T-helper 1 cell treated with Interleukin-12 subunit alpha and Interleukin-12 subunit beta and Interleukin-4 antibody, amounts not matched to agents 30 μg/mL and 1 μg/mL, for 36 hours (primary cell): ENCODE measurements around the gene CTNNA2.

Experiments used
- H3K27ac Mint-ChIP-seq: one replicate; pipeline ENCODE4 v1.8.0; 2021; ENCODE audit warnings: mild to moderate bottlenecking, mixed read lengths
- H3K27me3 Mint-ChIP-seq: one replicate; pipeline ENCODE4 v1.8.0; 2021; ENCODE audit warnings: low read depth, mixed read lengths
- H3K36me3 Mint-ChIP-seq: one replicate; pipeline ENCODE4 v1.8.0; 2021; ENCODE audit warnings: low read depth, mixed read lengths
- H3K4me1 Mint-ChIP-seq: one replicate; pipeline ENCODE4 v1.8.0; 2021; ENCODE audit warnings: low read depth, mixed read lengths
- H3K4me3 Mint-ChIP-seq: one replicate; pipeline ENCODE4 v1.8.0; 2021; ENCODE audit warnings: mild to moderate bottlenecking, moderate library complexity, mixed read lengths
- H3K9me3 Mint-ChIP-seq: one replicate; pipeline ENCODE4 v1.8.0; 2021; ENCODE audit warnings: mixed read lengths

The CTNNA2 gene

DNA sequence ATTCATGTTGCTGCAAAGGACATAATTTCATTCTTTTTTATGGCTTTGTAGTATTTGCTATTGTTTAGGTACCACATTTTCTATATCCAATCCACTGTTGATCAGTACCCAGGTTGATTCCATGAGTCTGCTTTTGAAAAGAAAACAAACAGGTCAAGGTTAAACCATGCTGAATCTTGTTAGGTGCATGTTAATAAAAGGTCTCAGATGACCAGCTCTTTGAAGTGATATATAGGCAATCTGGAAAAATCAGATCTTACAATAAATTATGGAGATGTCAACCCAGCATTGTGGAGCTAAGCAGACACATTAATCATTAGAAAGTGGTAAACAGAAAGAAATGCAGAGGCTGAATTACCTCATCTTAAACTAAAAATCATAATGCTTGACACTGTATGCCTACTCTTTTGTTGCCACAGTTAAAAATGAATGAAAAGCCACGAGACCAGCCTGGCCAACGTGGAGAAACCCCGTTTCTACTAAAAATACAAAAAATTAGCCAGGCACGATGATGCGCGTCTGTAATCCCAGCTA, 246.0 kb downstream of the CTNNA2 start:
- Mint-ChIP-seq H3K27me3 (no peaks in the 10 kb centered on the region), H3K4me1 (no peaks in the 10 kb centered on the region), H3K9me3 (peaks cover 4% of the 10 kb centered on the region), H3K36me3 (no peaks in the 10 kb centered on the region), H3K4me3 (no peak overlapping the region), H3K27ac (no peak overlapping the region)

- Mint-ChIP-seq H3K27me3 (no peaks in the 10 kb centered on the region), H3K9me3 (peaks cover 6% of the 10 kb centered on the region), H3K36me3 (no peaks in the 10 kb centered on the region), H3K4me1 (no peaks in the 10 kb centered on the region), H3K4me3 (no peak overlapping the region), H3K27ac (no peak overlapping the region)
Observed at GRCh38 chr2:79770926-79771325, 258.1 kb downstream of the CTNNA2 start.

GRCh38 chr2:79771493-79771892, 258.6 kb downstream of the CTNNA2 start:
- Mint-ChIP-seq H3K4me3 (no peak overlapping the region), H3K27ac (no peak overlapping the region), H3K9me3 (peaks cover 6% of the 10 kb centered on the region), H3K4me1 (no peaks in the 10 kb centered on the region), H3K27me3 (no peaks in the 10 kb centered on the region), H3K36me3 (no peaks in the 10 kb centered on the region)

DNA sequence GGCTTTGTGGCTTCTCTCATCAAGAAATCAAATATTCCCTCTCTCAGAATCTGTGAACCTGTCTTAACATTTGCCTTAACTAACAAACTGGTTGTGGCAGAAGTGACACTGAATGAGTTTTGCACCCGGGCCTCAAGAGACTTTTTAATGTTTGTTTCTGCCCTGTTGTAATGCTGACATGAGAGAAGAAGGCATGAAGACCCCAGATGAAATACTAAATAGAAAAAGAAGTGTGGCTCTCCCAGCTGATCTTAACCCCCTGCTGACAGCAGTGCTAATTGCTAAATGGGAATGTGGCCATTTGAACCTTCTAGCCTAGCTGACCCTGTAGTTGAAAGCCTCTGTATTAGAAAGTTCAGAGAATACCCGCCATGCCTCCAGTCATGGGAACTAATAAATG, 261.2 kb downstream of the CTNNA2 start:
- Mint-ChIP-seq H3K9me3 (peaks cover 3% of the 10 kb centered on the region), H3K36me3 (no peaks in the 10 kb centered on the region), H3K27me3 (no peaks in the 10 kb centered on the region), H3K27ac (no peak overlapping the region), H3K4me1 (no peaks in the 10 kb centered on the region), H3K4me3 (no peak overlapping the region)

GRCh38 chr2:79776461-79776860, 263.6 kb downstream of the CTNNA2 start:
- Mint-ChIP-seq H3K4me1 (no peaks in the 10 kb centered on the region), H3K9me3 (peaks cover 3% of the 10 kb centered on the region), H3K27ac (no peak overlapping the region), H3K4me3 (no peak overlapping the region), H3K27me3 (no peaks in the 10 kb centered on the region), H3K36me3 (no peaks in the 10 kb centered on the region)

DNA sequence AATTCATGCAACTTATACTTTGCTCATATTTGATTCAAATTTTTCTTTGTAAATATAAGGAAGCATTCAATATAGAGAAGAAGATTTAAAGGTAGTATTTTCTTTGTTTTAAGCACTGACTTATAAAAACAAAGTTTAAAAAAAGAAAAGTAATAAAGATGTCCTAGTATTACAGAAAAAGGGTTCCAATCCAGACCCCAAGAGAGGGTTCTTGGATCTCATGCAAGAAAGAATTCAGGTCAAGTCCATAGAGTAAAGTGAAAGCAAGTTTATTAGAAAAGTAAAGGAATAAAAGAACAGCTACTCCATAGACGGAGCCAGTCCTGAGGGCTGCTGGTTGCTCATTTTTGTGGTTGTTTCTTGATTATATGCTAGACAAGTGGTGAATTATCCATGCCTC, 267.9 kb downstream of the CTNNA2 start:
- no peaks in the 10 kb centered on the region for H3K36me3 Mint-ChIP-seq
- no peak overlapping the region for H3K27ac Mint-ChIP-seq
- no peaks in the 10 kb centered on the region for H3K4me1 Mint-ChIP-seq
- H3K27me3 Mint-ChIP-seq, result no peaks in the 10 kb centered on the region
- peaks cover 2% of the 10 kb centered on the region for H3K9me3 Mint-ChIP-seq
- H3K4me3 Mint-ChIP-seq, result no peak overlapping the region

- Mint-ChIP-seq H3K4me1 (no peaks in the 10 kb centered on the region), H3K9me3 (no peaks in the 10 kb centered on the region), H3K27me3 (no peaks in the 10 kb centered on the region), H3K36me3 (no peaks in the 10 kb centered on the region), H3K4me3 (no peak overlapping the region), H3K27ac (no peak overlapping the region)
Observed at GRCh38 chr2:79782576-79783452, 270.0 kb downstream of the CTNNA2 start.

GRCh38 chr2:79788952-79789651, 276.3 kb downstream of the CTNNA2 start:
- Mint-ChIP-seq H3K36me3 (no peaks in the 10 kb centered on the region), H3K9me3 (no peaks in the 10 kb centered on the region), H3K27ac (no peak overlapping the region), H3K4me1 (no peaks in the 10 kb centered on the region), H3K27me3 (no peaks in the 10 kb centered on the region), H3K4me3 (no peak overlapping the region)

- H3K4me3 Mint-ChIP-seq, result no peak overlapping the region
- H3K27ac Mint-ChIP-seq, result no peak overlapping the region
- H3K9me3 Mint-ChIP-seq, result no peaks in the 10 kb centered on the region
Observed at GRCh38 chr2:79789811-79790210, 277.0 kb downstream of the CTNNA2 start.

DNA sequence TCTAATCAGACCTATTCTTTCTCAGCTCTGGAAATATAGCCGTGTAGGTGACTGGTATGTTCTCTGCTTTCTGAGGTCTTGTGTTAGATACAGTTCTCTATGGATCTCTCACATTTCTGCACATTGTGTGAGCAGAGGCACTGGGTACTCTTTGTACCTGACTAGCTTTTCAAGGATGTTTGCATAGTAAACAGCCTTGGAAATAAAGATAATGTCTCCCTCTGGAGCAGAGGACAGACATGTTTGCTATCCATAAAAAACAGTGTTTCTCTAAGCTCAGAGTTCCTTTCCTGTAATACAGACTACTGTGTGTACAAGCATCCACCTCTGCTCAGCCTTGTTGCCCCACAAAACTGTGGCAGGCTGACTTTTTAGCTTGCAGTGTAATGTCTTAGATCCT, 279.2 kb downstream of the CTNNA2 start:
- no peaks in the 10 kb centered on the region for H3K4me1 Mint-ChIP-seq
- H3K4me3 Mint-ChIP-seq, result no peak overlapping the region
- H3K27me3 Mint-ChIP-seq, result no peaks in the 10 kb centered on the region
- no peak overlapping the region for H3K27ac Mint-ChIP-seq
- H3K36me3 Mint-ChIP-seq, result no peaks in the 10 kb centered on the region
- H3K9me3 Mint-ChIP-seq, result no peaks in the 10 kb centered on the region

More at GRCh38 chr2:79789811-79790210, 277.0 kb downstream of the CTNNA2 start:
- no peaks in the 10 kb centered on the region for H3K4me1 Mint-ChIP-seq
- H3K36me3 Mint-ChIP-seq, result no peaks in the 10 kb centered on the region
- no peaks in the 10 kb centered on the region for H3K27me3 Mint-ChIP-seq

DNA sequence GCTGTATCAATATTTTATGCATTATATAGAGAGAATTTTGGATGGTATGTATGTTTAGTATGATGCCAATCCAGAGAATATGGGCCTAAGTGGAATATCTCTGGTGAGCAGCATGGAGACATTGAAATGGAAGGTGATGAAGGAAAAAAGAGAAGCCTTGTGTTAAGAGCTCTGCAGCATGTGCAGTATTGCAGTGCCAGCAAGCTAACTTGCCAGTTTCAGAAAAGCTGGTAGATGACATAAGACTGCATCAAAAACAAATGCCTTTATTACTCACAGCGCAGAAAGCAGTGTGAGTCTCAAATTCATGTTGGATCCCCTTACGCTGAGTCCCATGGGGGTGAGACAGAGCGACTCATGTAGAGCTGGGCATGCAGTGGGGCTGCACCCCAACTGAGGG, 280.2 kb downstream of the CTNNA2 start:
- H3K9me3 Mint-ChIP-seq, result no peaks in the 10 kb centered on the region
- H3K27ac Mint-ChIP-seq, result no peak overlapping the region
- no peaks in the 10 kb centered on the region for H3K4me1 Mint-ChIP-seq
- H3K36me3 Mint-ChIP-seq, result no peaks in the 10 kb centered on the region
- no peak overlapping the region for H3K4me3 Mint-ChIP-seq
- H3K27me3 Mint-ChIP-seq, result no peaks in the 10 kb centered on the region

DNA sequence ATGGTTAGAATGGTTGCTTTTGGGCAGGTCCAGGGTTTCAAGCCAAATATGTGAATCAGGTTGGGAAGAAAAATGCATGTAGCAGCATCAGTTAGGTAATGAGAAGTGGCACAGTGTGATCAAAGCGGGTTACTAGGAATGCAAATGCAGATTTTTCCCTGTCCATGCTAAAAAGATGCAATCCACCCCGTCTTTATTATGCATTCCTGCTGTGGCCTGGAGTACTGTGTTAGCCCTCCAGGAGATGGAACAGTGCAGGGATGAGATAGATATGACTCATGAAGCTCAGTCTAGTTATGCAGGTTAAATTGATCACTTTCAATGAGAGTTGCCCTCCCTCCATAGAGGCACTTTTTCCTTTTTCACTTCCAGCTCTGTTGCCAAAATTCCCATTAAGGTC, 283.8 kb downstream of the CTNNA2 start:
- Mint-ChIP-seq H3K4me1 (no peaks in the 10 kb centered on the region), H3K27ac (no peak overlapping the region)

DNA sequence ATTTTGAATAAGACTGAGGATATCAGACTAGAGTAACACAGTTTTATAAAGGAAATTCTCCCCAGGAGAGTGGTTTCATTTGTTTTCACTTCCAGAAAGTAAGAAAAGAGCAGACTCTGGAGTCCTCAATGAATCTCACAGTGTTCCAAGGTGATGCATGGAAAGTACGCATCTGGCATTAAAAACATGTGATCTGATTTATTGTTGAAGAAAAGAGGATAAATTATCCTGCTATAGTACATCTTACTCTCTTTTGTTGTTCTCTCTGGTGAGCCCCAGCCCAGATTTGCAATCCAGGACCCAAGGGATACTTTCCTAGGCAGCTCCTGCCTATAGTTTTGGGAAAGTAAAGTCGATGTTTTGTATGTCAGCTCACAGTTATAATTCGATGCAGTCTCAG, 285.9 kb downstream of the CTNNA2 start:
- Mint-ChIP-seq H3K36me3 (no peaks in the 10 kb centered on the region), H3K4me3 (no peak overlapping the region), H3K27me3 (no peaks in the 10 kb centered on the region), H3K4me1 (no peaks in the 10 kb centered on the region), H3K9me3 (peaks cover 7% of the 10 kb centered on the region), H3K27ac (no peak overlapping the region)

More for the DNA sequence above, 283.8 kb downstream of the CTNNA2 start:
- no peaks in the 10 kb centered on the region for H3K27me3 Mint-ChIP-seq
- H3K4me3 Mint-ChIP-seq, result no peak overlapping the region
- no peaks in the 10 kb centered on the region for H3K36me3 Mint-ChIP-seq
- H3K9me3 Mint-ChIP-seq, result peaks cover 7% of the 10 kb centered on the region

DNA sequence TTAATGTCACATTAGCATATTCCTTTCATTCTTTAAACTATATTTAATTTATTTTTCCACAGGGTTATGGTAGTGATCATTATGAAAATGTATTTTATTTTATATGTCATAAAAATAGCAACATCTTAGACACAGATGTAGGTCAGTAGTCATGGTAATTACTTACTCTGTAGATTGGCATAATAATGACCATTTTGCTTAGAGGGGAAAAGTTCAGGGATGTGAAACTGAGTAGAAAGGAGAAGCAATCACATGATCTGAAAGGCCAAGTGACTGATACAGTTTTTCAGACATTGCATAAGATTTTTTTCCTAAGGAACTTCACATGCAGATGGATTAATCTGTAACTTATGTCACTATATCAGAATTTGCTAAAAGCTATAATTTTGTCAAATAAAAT, 286.9 kb downstream of the CTNNA2 start:
- no peaks in the 10 kb centered on the region for H3K27me3 Mint-ChIP-seq
- H3K4me1 Mint-ChIP-seq, result no peaks in the 10 kb centered on the region
- H3K36me3 Mint-ChIP-seq, result no peaks in the 10 kb centered on the region
- no peak overlapping the region for H3K27ac Mint-ChIP-seq
- H3K4me3 Mint-ChIP-seq, result no peak overlapping the region
- peaks cover 7% of the 10 kb centered on the region for H3K9me3 Mint-ChIP-seq

GRCh38 chr2:79801082-79801481, 288.2 kb downstream of the CTNNA2 start:
- Mint-ChIP-seq H3K4me1 (no peaks in the 10 kb centered on the region), H3K4me3 (no peak overlapping the region), H3K27me3 (no peaks in the 10 kb centered on the region), H3K36me3 (no peaks in the 10 kb centered on the region), H3K27ac (no peak overlapping the region), H3K9me3 (peaks cover 7% of the 10 kb centered on the region)
